DLD1 (cell line): ENCODE measurements around the gene CMTM7.
"Not testable (repeated sequence)": the region's sequence is repeated elsewhere in the genome, so short reads cannot be mapped to it uniquely, and the experiment has no call there.

ENCODE experiments used
- in situ Hi-C: cut with HindIII; loops from 2 replicates; pipeline ENCODE4 v1.10.0; 2017; ENCODE audit warnings: low sequenced_read_pairs

The CMTM7 gene

DNA sequence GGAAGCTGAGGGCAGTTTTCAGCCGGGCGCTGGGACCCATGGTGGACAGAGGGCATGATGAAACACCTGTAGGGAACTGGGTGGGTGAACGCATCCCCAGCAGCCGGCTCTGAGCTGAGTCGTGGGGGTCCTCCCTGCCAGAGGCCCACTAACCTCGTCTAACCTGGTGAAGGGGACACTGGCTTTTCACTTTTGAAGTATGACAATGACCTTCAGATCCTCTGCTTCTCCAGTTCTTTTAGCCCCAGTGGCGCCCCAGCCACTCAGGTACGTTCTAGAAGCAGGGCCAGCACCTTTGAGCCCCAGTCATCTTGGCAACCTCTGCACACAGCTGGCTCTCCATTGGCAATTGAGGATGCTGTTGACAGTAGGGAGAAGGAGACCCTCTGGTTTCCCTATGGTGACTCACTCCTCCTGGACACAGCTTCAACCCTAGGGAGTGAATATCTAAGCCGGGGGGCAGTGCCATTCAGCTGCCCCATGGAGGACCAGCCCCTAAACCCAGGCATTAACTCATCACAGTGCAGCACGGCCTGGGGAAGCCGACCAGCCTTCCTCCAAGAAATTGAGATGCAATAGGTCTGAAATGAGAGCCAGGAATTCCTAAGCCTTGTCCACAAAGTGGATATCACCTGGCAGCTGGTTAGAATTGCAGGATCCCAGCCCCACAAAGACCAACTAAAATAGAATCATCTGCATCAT lies 64.9 kb downstream of the CMTM7 start:
- in situ Hi-C loops = no loop called here

DNA sequence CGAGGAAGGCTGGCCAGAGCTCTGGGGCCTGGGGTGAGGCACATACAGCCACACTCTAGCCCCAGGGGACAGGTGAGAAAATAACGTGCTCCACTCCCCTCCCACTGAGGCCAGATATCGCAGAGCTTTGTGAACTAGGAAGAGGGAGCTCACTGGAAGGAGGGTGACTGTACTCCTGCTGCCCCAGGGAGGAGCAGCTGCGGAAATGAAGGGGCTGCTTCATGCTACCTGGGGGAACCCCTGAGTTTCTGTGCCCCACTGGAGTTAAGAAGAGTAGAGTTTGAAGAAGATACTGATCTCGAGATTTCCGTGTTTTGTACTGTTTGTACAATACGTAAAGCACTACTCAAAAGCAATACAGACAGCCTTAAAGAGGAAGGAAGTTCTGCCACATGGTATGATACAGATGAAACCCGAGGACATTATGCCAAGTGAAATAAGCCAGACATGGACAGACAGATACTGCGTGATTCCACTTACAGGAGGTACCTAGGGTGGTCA lies 66.4 kb downstream of the CMTM7 start:
- in situ Hi-C loops = no loop called here

DNA sequence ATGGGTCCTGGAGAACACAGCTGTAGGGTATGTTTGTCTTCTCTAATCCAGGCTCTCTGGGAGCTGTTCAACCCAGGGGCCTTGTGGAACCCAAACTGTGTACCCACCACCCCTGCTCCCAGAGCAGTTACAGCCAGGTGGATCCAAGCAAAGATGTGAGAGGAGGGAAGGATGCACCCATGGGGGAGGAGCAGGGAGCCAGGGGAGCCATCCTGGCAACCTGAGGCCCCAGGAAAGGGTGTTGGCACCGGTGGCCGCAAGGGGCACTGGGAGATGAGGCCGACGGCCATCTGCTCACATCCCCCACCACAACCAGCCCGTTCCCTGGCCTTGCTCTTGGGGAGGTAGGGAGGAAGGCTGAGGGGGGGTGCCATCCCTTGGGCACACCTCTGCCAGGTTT lies 67.8 kb downstream of the CMTM7 start:
- in situ Hi-C loops = no loop called here

DNA sequence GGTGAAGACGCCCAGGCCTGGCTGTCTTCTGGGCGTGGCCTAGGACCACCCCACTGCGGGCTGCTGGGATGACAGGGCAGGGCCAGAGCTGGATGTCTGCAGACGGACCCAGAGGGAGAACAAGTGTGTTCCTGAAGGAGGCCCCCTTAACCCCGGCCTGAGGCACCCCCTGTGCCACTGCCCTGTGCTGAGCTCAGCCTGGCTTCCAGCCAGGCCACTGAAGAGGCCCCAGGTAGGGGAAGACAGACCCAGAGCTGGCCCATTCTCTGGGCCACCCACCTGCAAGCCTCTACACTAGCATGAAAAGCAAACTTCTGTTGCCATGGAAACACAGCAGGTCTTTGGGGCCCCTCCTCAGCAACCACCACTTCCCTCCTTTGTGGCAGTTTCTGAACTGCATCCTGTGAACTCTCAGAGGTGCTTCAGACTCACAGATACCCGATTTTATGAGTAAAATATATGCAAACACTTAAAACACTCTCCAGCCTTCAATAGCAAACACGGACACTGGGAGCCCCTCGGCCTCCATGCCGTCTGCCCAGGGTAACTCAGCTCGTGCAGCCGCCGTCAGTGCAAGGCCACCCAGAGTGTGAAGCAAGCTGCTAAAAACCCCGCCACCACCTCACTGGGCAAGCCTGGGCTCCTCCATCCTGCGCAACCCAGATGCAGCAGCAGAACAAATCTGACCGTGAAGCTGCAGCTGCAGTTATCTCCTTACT lies 68.5 kb downstream of the CMTM7 start:
- in situ Hi-C loops = no loop called here

DNA sequence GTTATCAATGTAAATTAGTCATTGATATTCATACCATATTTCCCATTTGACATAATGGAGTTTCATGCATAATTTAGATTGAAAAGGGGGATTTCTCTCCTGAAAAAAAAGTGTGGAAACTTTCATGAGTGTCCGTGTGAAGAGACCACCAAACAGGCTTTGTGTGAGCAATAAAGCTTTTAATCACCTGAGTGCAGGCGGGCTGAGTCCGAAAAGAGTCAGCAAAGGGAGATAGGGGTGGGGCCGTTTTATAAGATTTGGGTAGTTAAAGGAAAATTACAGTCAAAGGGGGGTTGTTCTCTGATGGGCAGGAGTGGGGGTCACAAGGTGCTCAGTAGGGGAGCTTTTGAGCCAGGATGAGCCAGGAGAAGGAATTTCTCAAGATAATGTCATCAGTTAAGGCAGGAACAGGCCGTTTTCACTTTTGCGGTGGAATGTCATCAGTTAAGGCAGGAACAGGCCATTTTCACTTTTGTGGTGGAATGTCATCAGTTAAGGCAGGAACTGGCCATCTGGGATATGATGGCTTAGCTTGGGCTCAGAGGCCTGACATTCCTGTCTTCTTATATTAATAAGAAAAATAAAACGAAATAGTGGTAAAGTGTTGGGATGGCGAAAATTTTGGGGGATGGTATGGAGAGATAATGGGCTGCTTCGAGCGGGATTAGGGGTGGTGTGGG lies 69.3 kb downstream of the CMTM7 start:
- in situ Hi-C loops = not testable (repeated sequence)

DNA sequence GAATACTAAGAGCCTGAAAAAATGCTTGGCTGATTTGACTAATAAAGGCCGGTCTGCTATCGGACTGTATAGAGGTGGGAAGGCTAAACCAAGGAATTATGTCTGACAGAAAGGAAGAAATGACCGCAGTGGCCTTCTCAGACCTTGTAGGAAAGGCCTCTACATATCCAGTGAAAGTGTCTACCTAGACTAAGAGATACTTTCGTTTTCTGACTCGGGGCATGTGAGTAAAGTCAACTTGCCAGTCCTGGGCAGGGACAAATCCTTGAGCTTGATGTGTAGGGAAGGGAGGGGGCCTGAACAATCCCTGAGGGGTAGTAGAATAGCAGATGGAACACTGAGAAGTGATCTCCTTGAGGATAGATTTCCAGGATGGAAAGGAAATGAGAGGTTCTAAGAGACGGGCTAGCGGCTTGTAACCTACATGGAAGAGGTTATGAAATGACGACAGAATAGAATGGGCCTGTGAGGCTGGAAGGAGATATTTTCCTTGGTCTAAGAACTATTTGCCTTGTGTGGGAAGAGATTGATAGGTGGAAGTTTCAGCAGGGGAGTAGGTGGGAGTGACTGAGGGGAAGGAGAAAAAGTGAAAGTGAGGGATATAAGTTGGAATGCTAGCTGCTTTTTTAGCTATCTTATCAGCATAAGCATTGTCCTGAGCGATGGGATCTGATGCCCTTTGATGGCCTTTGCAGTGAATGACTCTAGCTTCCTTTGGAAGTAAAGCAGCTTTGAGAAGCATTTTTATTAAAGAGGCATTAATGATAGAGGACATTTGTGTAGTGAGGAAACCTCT lies 70.7 kb downstream of the CMTM7 start:
- in situ Hi-C loops = not testable (repeated sequence)

- in situ Hi-C loops = not testable (repeated sequence)
Observed at GRCh38 chr3:32463415-32463814, 71.8 kb downstream of the CMTM7 start.

DNA sequence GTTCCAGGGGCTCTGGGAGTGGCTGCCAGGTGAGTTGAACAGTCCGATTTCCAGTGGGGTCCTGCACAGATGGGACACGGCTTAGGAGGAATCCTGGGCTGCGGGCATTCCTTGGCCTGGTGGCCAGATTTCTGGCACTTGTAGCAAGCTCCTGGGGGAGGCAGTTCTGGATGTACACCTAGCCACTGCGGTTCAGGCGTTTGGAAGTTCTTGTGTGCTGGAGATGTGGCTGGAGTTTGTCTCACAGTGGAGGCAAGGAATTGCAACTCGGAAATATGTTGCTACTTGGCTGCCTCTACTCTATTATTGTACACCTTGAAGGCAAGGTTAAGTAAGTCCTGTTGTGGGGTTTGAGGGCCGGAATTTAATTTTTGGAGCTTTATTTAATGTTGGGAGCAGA lies 73.1 kb downstream of the CMTM7 start:
- in situ Hi-C loops = not testable (repeated sequence)

- in situ Hi-C loops = not testable (repeated sequence)
Observed at GRCh38 chr3:32466808-32467207, 75.2 kb downstream of the CMTM7 start.

DNA sequence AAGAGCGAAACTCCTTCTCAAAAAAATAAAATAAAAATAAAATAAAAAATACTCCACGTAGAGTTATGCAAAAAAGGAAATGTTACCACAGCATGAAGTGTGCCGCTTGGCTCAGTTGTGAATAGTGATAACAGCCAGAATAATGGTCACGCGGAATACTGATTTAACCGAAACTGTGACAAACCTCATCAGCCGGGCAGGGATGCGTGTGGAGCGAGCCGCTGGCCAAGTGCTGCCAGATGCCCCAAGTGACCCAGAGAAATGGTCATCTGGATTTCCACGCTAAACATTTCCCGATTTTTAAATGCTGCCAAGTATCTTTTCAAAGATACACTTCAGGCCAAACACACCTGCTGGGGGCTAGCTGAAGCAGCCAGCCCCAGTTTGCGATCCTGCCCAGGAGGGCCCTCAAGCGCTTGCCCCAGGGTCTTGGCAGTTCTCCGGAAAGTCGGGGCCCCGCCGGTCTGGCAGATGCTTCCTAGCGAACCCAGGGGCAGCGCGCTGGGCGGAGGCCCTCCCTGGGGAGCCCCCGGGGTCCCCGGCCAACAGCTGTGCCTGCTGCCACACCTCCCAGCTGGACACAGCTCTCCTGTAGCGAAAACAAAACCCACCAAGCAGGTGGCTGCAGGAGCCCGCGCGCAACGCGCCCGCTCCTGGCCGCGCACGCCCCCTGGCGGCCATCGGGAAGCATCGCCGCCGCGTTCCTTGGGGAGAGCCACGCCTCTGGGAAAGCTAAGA lies 75.8 kb downstream of the CMTM7 start:
- in situ Hi-C loops = no loop called here

GRCh38 chr3:32469151-32469874 lies 77.7 kb downstream of the CMTM7 start:
- in situ Hi-C loops = no loop called here

DNA sequence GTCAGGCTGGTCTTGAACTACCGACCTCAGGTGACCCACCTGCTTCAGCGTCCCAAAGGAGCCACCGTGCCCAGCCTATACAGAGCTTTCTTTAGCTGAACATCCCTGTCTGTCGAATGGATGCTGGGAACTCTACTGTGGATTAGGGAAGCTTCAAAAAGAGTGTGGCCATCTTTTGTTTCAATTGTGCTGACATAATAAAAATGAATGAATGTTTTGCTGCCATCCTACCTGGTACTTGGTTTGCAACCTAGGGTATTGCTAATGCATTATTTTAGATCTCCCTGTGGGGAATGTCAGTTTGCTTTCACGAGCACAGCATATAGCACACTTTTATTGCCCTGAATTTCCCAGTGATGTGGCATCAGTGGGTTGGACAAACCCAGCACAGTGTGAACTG lies 78.7 kb downstream of the CMTM7 start:
- in situ Hi-C loops = no loop called here

- in situ Hi-C loops = no loop called here
Observed at GRCh38 chr3:32471246-32471645, 79.6 kb downstream of the CMTM7 start.

GRCh38 chr3:32472151-32472550 lies 80.5 kb downstream of the CMTM7 start:
- in situ Hi-C loops = not testable (repeated sequence)

GRCh38 chr3:32474201-32474600 lies 82.5 kb downstream of the CMTM7 start:
- in situ Hi-C loops = no loop called here

DNA sequence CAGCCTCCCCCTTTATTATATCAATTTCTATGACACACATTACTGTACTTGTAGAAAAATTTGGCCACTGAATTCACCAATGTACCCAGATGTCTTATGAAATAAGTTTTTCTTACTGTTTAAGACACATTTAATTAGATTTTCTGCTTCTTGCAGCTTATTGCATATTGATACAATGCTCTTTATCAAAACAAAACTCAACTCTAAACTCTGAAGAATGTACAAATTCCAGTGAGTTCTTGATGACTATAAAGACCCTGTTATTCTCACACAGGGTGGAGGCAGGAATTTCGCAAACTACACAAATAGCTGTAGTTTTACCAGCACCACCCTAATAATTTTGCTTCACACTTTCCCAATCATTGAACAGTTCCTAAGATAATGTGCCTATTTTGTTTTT lies 89.0 kb downstream of the CMTM7 start:
- in situ Hi-C loops = no loop called here

DNA sequence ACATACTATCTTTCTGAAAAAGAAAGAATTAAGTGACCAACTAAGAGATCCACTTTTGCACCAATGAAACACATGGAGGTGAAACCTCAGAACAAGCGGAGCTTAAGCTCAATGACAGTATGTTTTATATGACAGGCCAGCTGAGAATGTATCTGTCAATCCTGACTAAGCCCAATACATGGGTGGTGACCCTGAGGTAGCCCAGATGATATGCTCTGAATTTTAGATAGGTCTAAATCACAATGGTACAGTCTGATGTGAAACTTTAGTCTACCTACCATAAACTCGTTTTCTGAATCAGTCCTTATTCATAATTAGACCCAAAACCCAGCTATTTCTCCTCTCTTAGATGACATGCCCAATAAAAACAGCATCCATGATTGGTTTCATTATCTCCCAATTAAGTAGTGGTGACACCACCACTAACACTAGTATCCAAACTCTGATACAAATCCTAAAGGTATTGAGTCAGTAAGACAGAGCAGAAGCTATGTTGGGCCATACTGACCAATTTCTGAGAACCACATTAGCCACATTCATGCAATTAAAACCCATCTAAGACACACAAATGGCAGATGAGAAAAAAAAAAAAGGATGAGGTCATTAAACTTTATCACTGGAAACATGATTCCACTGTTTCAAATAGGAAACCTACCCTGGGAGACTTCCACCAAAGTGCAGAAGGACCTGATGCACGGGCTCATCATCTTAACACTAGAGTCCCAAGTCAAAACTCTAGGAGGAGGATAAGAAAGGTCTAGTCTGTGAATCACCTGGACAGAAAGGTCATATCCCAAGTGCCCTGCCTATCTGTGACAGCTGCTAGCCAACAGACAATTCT lies 90.4 kb downstream of the CMTM7 start:
- in situ Hi-C loops = no loop called here

- in situ Hi-C loops = no loop called here
Observed at GRCh38 chr3:32482693-32483092, 91.0 kb downstream of the CMTM7 start.

GRCh38 chr3:32483772-32484171 lies 92.1 kb downstream of the CMTM7 start:
- in situ Hi-C loops = no loop called here
